A549 (cell line): ENCODE measurements around the gene USP3.

ENCODE experiments used
- POLR2A ChIP-seq: IDR thresholded peaks from 2 replicates; pipeline ENCODE4 v1.6.1; 2012; ENCODE audit warnings: mild to moderate bottlenecking, low read length
- REST ChIP-seq: fragments of 200-600 bp; sonication (generic); IDR thresholded peaks from 2 replicates; pipeline ENCODE4 v1.6.1; 2016; ENCODE audit warnings: antibody characterized with exemption, mild to moderate bottlenecking, moderate library complexity
- TF ChIP-seq, protein P1 (sequence below): fragments of >200 bp; sonication (Bioruptor Twin); formaldehyde crosslinking; IDR thresholded peaks from 3 replicates; pipeline ENCODE4 v1.5.1; 2016

- TF ChIP-seq POLR2A, result no peak
- no peak for TF ChIP-seq REST
- TF ChIP-seq, protein P1, sequence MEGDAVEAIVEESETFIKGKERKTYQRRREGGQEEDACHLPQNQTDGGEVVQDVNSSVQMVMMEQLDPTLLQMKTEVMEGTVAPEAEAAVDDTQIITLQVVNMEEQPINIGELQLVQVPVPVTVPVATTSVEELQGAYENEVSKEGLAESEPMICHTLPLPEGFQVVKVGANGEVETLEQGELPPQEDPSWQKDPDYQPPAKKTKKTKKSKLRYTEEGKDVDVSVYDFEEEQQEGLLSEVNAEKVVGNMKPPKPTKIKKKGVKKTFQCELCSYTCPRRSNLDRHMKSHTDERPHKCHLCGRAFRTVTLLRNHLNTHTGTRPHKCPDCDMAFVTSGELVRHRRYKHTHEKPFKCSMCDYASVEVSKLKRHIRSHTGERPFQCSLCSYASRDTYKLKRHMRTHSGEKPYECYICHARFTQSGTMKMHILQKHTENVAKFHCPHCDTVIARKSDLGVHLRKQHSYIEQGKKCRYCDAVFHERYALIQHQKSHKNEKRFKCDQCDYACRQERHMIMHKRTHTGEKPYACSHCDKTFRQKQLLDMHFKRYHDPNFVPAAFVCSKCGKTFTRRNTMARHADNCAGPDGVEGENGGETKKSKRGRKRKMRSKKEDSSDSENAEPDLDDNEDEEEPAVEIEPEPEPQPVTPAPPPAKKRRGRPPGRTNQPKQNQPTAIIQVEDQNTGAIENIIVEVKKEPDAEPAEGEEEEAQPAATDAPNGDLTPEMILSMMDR, result no peak
Observed at GRCh38 chr15:63463793-63464192, 40.6 kb upstream of the USP3 start.
